Natural killer cell treated with Interleukin-12 subunit alpha and Interleukin-12 subunit beta and Interleukin-15 and Interleukin-18, amount 100 ng/mL, for 72 hours (primary cell): ENCODE measurements around the gene EYA2. TPM values are rescaled to one million over a fixed set of nuclear protein-coding genes. Genes with fewer than 3 reads are reported as not detected.
"Not testable (repeated sequence)": the region's sequence is repeated elsewhere in the genome, so short reads cannot be mapped to it uniquely, and the experiment has no call there.

ENCODE experiments used
- ATAC-seq, 2 donors: fragments of 150-1000 bp; cut with Tn5 transposase in 1 of 2; sonication (Bioruptor Pico), chemical (Tn5 transposase) in 1 of 2; 2 replicates each; pipeline ENCODE4 v1.10.0; 2021
- DNase-seq: peaks from one replicate; pipeline ENCODE4 v3.0.0; 2022; ENCODE audit warnings: low spot score
- H3K27ac Mint-ChIP-seq, 2 donors: 1 replicate in 1 of 2; 2 replicates in 1 of 2; pipeline ENCODE4 v1.8.0; 2022; ENCODE audit warnings: mixed read lengths in 2 of 2, mild to moderate bottlenecking in 1 of 2, moderate library complexity in 1 of 2
- H3K27me3 Mint-ChIP-seq, 2 donors: 1 replicate in 1 of 2; 2 replicates in 1 of 2; pipeline ENCODE4 v1.8.0; 2022; ENCODE audit warnings: mixed read lengths in 2 of 2
- H3K36me3 Mint-ChIP-seq: one replicate; pipeline ENCODE4 v1.8.0; 2022; ENCODE audit warnings: mixed read lengths
- H3K4me1 Mint-ChIP-seq, 2 donors: 1 replicate in 1 of 2; 2 replicates in 1 of 2; pipeline ENCODE4 v1.8.0; 2022; ENCODE audit warnings: low read depth in 2 of 2, mixed read lengths in 2 of 2, mild to moderate bottlenecking in 1 of 2
- H3K4me3 Mint-ChIP-seq: one replicate; pipeline ENCODE4 v1.8.0; 2022; ENCODE audit warnings: mixed read lengths
- H3K9me3 Mint-ChIP-seq: 2 replicates; pipeline ENCODE4 v1.8.0; 2022; ENCODE audit warnings: mixed read lengths
- total RNA-seq, 2 donors: library from RNA; stranded (reverse); gene quantifications; one replicate each; pipeline ENCODE4 v1.2.3, GENCODE V29; 2022

The EYA2 gene
- total RNA-seq, 2 donors from 2014 or later, result 0.17 TPM; not detected in 1

GRCh38 chr20:46961968-46962367 is 67.3 kb downstream of the EYA2 start:
- not testable (repeated sequence) for DNase-seq, H3K4me1 Mint-ChIP-seq, H3K27ac Mint-ChIP-seq, ATAC-seq, H3K36me3 Mint-ChIP-seq, H3K4me3 Mint-ChIP-seq, H3K9me3 Mint-ChIP-seq
- peaks cover 21 to 29% of the 10 kb centered on the region in 2 donors for H3K27me3 Mint-ChIP-seq

DNA sequence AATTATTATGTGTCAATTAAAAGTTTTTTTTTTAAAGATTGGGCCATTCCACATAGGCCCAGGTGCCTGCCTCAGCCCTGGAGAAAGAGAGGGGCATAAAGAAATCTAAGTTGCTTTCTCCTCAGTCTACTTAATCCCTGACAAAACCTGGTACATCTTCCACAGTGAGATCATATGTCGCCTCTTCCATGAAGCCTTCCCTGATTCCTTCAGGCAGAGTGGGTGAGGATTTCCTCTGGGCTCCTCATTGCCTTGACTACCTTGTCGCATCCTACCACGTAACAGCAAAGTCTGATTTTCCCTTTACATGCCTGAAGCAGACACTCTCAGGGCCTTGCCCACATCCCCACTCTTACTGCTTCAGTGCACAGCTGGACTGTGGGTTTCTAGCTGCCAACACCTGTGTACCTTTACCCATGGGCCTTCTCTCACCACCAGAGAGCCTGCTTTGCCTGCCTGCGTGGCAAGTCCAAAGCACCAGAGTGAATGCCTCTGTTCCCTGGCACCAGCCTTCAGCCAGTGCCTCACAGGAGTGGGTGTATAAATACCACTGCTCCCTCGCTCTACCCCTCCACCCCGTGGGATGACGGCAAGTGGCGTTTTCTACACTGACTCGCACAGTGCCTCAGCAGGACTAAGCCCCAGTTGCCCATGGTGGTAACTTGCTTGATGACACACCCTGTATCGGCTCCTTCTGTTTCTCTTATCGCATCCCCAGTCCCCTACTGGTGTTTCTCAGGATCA is 68.0 kb downstream of the EYA2 start:
- H3K9me3 Mint-ChIP-seq, result no peaks in the 10 kb centered on the region
- H3K36me3 Mint-ChIP-seq, result no peaks in the 10 kb centered on the region
- no peaks in the 10 kb centered on the region for H3K4me1 Mint-ChIP-seq

DNA sequence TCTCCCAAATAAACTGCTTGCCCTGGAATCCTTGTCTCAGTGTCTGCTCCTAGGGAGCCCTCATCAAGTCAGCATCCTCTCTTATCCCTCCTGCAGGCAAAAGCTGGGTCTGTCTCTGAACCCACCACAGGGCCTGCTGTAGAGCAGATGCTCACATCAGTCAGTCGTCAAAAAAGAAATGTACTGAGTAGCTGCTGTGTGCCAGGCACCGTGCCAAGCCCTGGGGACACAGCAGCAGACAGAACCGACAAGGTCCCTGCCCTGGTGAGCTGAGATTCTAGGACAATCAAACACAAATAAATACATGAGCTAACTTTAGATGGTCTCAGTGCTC is 68.5 kb downstream of the EYA2 start:
- no peaks in the 10 kb centered on the region for H3K4me1 Mint-ChIP-seq
- DNase-seq, result no peak
- no peak for ATAC-seq
- no peak overlapping the region for H3K4me3 Mint-ChIP-seq
- no peaks in the 10 kb centered on the region for H3K9me3 Mint-ChIP-seq
- no peak overlapping the region for H3K27ac Mint-ChIP-seq
- no peaks in the 10 kb centered on the region for H3K36me3 Mint-ChIP-seq
- H3K27me3 Mint-ChIP-seq, result peaks cover 23 to 27% of the 10 kb centered on the region in 2 donors

More for the DNA sequence above, 68.0 kb downstream of the EYA2 start:
- Mint-ChIP-seq H3K4me3 (no peak overlapping the region), H3K27ac (no peak overlapping the region), H3K27me3 (peaks cover 21 to 29% of the 10 kb centered on the region in 2 donors)
- ATAC-seq (peak in 1 of 2 donors; percentile 17), DNase-seq (no peak)

GRCh38 chr20:46963758-46964617 is 69.3 kb downstream of the EYA2 start:
- no peaks in the 10 kb centered on the region for H3K9me3 Mint-ChIP-seq
- DNase-seq (no peak), ATAC-seq (no peak)
- no peaks in the 10 kb centered on the region for H3K36me3 Mint-ChIP-seq
- no peaks in the 10 kb centered on the region for H3K4me1 Mint-ChIP-seq
- no peak overlapping the region for H3K27ac Mint-ChIP-seq
- no peak overlapping the region for H3K4me3 Mint-ChIP-seq
- peaks cover 19 to 22% of the 10 kb centered on the region in 2 donors for H3K27me3 Mint-ChIP-seq

DNA sequence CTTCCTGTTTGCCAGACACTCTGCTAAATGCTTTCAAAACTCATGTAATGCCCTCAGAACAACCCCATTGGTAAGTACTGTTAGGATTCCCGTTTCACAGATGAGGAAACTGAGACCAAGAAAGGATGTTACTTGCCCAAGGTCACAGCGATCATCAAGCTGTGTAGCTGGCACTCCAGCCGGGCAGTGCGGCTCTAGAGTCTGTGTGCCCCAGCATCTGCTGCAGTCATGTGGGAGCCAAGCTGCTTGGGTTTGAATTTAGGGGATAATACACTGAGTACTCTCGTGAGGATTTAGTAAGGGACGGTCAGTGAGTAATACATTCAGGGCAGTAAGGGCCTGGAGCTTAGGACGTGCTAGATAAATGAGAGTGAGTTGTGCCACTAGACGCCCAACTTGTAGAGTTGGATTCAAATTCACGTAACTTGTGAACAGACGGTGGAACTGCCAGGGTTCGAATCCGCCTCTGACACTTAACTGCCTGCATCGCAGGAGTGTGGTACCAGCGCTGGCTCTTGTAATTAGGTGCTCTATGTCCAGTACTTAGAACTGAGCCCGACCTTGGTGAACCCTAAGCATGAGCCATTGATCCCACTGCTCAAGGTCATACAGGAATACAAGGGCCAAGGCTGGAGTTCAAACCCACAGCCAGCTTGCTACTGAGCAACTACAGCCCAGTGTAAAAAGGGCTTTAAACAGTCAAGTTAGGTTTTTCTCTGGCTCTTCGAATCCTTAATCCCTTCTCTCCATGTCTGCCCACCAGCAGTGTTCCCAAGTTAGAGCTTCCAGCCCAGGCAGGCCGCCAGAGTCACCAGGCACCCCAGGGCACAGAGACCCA is 70.2 kb downstream of the EYA2 start:
- no peaks in the 10 kb centered on the region for H3K4me1 Mint-ChIP-seq
- peaks cover 19 to 21% of the 10 kb centered on the region in 2 donors for H3K27me3 Mint-ChIP-seq

DNA sequence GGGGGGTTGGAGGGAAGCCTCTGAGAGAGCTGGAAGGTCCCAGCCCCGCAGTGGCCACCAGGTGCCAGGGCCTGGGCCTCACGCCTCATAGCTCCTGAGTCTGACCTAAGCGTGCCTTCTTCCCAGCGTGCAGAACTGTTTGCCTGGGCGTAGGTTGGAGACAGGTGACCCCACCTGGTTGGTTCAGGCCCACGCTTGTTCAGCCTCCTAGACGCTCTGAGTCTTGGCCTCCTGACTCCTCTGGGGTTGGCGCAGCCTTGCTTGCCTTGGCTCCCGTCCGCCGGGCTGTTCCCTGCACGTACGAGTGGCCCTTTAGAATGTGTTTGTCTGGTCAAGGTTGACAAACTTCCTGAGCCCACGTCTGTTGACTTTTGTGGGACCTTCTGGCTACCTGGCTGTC is 70.8 kb downstream of the EYA2 start:
- no peaks in the 10 kb centered on the region for H3K36me3 Mint-ChIP-seq
- H3K9me3 Mint-ChIP-seq, result no peaks in the 10 kb centered on the region
- no peak for DNase-seq
- H3K27ac Mint-ChIP-seq, result no peak overlapping the region
- peaks cover 15 to 21% of the 10 kb centered on the region in 2 donors for H3K27me3 Mint-ChIP-seq
- ATAC-seq, result peak; percentile 39 to 59
- H3K4me1 Mint-ChIP-seq, result no peaks in the 10 kb centered on the region
- H3K4me3 Mint-ChIP-seq, result no peak overlapping the region

More for the DNA sequence above, 70.2 kb downstream of the EYA2 start:
- Mint-ChIP-seq H3K4me3 (no peak overlapping the region), H3K9me3 (no peaks in the 10 kb centered on the region), H3K36me3 (no peaks in the 10 kb centered on the region), H3K27ac (no peak overlapping the region)
- DNase-seq (no peak), ATAC-seq (no peak)

DNA sequence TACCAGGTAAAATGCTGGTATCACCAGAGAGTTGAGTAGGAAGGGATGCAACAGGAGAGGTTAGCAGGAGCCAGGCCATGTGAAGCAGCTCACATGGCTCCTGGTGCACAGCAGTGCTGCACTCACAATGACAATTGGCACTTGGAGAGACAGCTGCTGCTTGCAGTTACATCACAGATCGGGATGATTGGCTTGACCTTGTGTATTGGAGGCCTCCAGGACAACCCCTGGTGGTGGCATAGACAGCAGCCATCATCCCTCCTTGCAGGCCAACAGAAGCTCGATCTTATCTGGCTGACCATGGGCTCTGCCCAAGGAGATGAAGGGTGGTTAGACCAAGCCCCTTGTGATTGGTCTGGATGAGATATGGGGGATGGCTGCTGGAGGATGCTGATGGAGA is 73.0 kb downstream of the EYA2 start:
- Mint-ChIP-seq H3K27ac (no peak overlapping the region), H3K9me3 (no peaks in the 10 kb centered on the region), H3K27me3 (peaks cover 23 to 26% of the 10 kb centered on the region in 2 donors)

GRCh38 chr20:46970937-46971630 is 76.4 kb downstream of the EYA2 start:
- ATAC-seq, result peak in 1 of 2 donors; percentile 55
- Mint-ChIP-seq H3K27ac (no peak overlapping the region), H3K27me3 (peaks cover 23 to 28% of the 10 kb centered on the region in 2 donors), H3K36me3 (no peaks in the 10 kb centered on the region), H3K4me3 (no peak overlapping the region), H3K4me1 (no peaks in the 10 kb centered on the region), H3K9me3 (no peaks in the 10 kb centered on the region)
- no peak for DNase-seq

More for the DNA sequence above, 73.0 kb downstream of the EYA2 start:
- ATAC-seq (peak in 1 of 2 donors; percentile 24), DNase-seq (no peak)
- Mint-ChIP-seq H3K36me3 (no peaks in the 10 kb centered on the region), H3K4me3 (no peak overlapping the region), H3K4me1 (no peaks in the 10 kb centered on the region)

DNA sequence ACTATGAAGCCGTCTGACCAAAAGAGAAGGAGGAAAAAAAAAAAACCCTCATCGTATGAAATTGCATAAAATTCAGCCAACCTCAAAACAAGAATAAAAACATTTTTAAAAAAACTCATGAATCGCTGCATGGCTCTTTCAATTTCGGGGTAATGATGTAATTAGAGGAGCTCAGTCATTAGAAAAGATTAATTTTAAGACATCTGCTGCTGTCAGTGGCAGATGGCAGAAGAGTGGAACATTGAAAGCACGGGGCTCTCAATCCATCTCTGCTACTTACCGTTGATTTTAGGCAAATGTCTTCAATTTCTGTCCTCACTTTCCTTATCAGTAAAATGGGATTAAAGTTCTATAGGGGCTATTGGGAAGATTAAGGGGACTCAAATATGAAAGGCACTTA is 79.1 kb downstream of the EYA2 start:
- H3K36me3 Mint-ChIP-seq, result no peaks in the 10 kb centered on the region
- H3K4me1 Mint-ChIP-seq, result no peaks in the 10 kb centered on the region
- ATAC-seq, result no peak
- no peaks in the 10 kb centered on the region for H3K9me3 Mint-ChIP-seq
- peaks cover 27 to 39% of the 10 kb centered on the region in 2 donors for H3K27me3 Mint-ChIP-seq
- no peak overlapping the region for H3K4me3 Mint-ChIP-seq
- DNase-seq, result no peak
- H3K27ac Mint-ChIP-seq, result no peak overlapping the region

DNA sequence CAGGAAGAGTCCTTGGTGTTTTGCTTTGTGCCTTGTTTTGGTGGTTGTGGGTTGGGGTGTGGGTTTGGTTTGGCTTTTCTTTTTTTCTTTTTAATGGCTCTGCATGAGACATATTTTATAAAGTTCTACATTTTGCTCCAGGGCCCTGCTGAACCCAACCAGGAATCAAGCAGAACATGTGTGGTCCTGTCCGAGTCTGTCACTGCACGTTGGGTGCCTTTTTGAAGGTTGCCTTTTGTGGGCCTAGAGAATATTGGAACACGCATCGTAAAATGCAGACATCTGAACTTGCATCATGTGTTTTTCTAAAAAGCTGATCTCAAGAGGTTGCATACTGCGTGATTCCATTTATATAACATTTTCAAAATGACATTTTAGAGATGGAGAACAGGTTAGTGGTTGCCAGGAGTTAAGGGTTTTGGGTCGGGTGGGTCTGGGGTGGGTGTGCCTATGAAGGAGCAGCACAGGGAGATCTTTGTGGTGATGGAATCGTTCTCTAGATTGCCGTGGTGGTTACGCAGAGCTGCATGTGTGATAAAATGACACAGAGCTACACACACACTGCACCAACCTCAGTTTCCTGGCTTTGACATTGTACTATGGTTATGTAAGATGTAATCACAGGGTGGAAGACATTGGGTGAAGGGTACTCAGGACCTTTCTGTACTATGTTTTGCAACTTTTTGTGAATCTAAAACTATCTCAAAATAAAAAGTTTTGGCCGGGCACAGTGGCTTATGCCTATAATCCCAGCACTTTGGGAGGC is 80.2 kb downstream of the EYA2 start:
- DNase-seq (no peak), ATAC-seq (no peak)
- Mint-ChIP-seq H3K36me3 (no peaks in the 10 kb centered on the region), H3K9me3 (no peaks in the 10 kb centered on the region), H3K27ac (no peak overlapping the region), H3K27me3 (peaks cover 26 to 30% of the 10 kb centered on the region in 2 donors), H3K4me1 (no peaks in the 10 kb centered on the region), H3K4me3 (no peak overlapping the region)

DNA sequence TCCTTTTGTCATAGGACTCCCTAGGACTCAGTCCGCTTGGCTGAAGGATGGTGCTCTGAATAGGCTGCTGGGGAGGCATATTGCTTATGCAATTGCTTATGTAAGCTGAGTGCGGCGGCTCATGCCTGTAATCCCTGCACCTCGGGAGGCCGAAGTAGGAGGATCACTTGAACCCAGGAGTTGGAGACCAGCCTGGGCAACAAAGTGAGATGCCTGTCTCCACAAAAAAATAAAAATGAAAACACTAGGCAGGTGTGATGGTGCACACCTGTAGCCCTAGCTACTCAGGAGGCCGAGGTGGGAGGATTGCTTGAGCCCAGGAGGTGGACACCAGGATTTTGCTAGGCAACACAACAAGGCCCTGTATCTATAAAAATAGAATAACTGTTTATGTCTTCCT is 81.3 kb downstream of the EYA2 start:
- no peaks in the 10 kb centered on the region for H3K4me1 Mint-ChIP-seq
- no peaks in the 10 kb centered on the region for H3K9me3 Mint-ChIP-seq
- H3K36me3 Mint-ChIP-seq, result no peaks in the 10 kb centered on the region
- no peak overlapping the region for H3K27ac Mint-ChIP-seq
- H3K27me3 Mint-ChIP-seq, result peaks cover 29 to 39% of the 10 kb centered on the region in 2 donors
- H3K4me3 Mint-ChIP-seq, result no peak overlapping the region
- ATAC-seq, result no peak
- DNase-seq, result no peak

GRCh38 chr20:46977204-46977603 is 82.6 kb downstream of the EYA2 start:
- ATAC-seq, result no peak
- H3K36me3 Mint-ChIP-seq, result no peaks in the 10 kb centered on the region
- no peak overlapping the region for H3K27ac Mint-ChIP-seq
- DNase-seq, result no peak
- H3K4me1 Mint-ChIP-seq, result no peaks in the 10 kb centered on the region
- H3K27me3 Mint-ChIP-seq, result peaks cover 28 to 36% of the 10 kb centered on the region in 2 donors
- H3K4me3 Mint-ChIP-seq, result no peak overlapping the region
- H3K9me3 Mint-ChIP-seq, result peaks cover under 1% of the 10 kb centered on the region
